ENCODE measurements around the gene CAPN1. TPM values are rescaled to one million over a fixed set of nuclear protein-coding genes. Genes with fewer than 3 reads are reported as not detected.

The CAPN1 gene
- total and polyA plus RNA-seq, 2 experiments from 2014 or later = 106 to 145 TPM

DNA sequence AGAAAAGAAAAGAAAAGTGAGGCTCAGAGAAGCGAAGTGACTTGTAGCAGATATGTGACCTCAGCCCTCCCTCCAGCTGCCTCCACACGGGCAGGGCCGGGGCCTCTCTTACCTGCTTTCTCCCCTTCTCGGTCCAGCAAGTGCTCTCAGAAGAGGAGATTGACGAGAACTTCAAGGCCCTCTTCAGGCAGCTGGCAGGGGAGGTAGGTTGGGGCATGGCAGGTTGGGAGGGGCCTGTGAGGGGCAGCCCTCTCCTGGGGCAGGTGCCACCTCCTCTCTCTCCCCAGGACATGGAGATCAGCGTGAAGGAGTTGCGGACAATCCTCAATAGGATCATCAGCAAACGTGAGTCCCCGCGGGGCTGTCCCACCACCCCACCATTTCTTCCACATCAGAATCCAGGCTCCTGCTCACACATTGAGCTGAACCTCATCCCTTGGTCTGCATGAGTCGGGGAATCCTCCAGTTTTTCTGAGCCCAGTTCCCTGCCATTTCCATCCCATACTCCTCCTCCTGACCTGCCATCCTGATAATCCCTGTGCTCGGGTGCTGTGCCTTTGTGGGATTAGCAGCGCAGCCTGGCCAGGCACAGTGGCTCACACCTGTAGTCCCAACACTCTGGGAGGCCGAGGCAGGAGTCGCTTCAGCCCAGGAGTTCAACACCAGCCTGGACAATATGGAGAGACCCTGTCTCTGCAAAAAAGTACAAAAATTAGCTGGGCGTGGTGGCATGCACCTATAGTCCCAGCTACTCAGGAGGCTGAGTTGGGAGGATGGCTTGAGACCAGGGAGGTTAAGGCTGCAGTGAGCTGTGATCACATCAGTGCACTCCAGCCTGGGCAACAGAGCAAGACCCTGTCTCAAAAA, 26.4 kb downstream of the CAPN1 start:
- Histone ChIP-seq H3K4me2 (ENCODE audit: unreplicated experiment) (no peak overlapping the region), H3K27ac (no peak overlapping the region), H2AFZ (no peak overlapping the region), H4K20me1 (ENCODE audit: insufficient read depth) (no peaks in the 10 kb centered on the region), H3F3A (ENCODE audit: insufficient read depth) (no peaks in the 10 kb centered on the region), H3K36me3 (ENCODE audit: low read depth) (peaks cover 7% of the 10 kb centered on the region; the same call in 1 of the 2 replicates), H3K4me3 (no peak overlapping the region), H3K4me1 (ENCODE audit: insufficient read depth) (no peaks in the 10 kb centered on the region), H3K79me2 (ENCODE audit: insufficient read depth) (no peaks in the 10 kb centered on the region), H3K9me3 (ENCODE audit: low read depth) (no peaks in the 10 kb centered on the region), H3K9ac (no peak overlapping the region), H3K9me2 (ENCODE audit: insufficient read depth) (no peaks in the 10 kb centered on the region), H3K27me3 (replicated peaks; ENCODE audit: insufficient read depth) (no peaks in the 10 kb centered on the region)
- 93% methylated on average over 15 to 16 of the region's 16 CpGs for whole genome bisulfite sequencing, 2 experiments (ENCODE audit: low coverage in 1 of 2, low lambda C conversion rate in 2 of 2, missing lambda C conversion rate in 2 of 2)
- no peak for DNase-seq
- TF ChIP-seq EZH2phosphoT487 (IDR thresholded peaks at IDR 0.05; ENCODE audit: insufficient read depth, low read depth) (no peak), EZH2 (IDR thresholded peaks at IDR 0.05; ENCODE audit: insufficient read depth, poor library complexity, severe bottlenecking) (no peak)
- in situ Hi-C loops (cut with MboI) = no loop called here

DNA sequence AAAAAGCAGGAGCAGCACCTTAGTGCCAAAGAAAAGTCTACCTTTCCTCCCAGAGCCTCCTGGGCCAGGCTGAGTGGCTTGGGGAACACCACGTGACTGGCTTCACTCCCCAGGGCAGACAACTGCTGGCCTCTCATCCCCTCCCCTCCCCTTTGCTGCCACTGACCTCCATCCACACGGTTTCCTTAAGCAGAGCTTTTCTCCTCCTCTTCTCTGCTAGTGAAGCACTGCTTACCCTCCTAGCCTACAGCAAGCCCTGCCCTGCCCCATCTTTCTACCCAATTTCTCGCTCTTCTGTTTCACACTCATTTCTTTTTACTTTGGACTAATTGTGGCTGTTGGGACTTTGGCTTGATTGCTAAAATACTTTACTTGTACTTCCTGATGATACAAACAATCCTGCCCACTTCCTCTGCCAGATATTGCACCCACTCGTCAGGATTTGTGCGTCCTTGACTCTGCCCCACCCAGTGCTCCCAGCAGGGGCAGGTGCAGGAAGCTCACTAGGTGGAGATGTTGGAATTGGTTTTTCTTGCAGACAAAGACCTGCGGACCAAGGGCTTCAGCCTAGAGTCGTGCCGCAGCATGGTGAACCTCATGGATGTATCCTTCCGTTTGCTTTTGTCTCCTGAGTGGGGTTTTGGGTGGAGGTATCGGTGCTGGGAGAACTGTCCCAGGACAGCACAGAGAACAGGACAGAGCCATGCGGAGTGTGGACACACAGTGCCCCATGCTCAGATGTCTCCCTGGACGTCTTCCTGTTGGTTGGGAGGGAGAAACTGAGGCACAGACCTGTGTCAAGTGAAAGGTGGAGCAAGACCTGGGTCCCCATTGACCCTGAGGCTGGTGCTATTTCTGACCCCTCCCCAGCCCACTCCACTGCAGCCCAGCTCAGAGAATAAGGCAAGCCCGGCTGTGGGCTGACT, 27.3 kb downstream of the CAPN1 start:
- H2AFZ ChIP-seq = no peak overlapping the region
- H3K27ac ChIP-seq = no peak overlapping the region
- H4K20me1 ChIP-seq (ENCODE audit: insufficient read depth) = no peaks in the 10 kb centered on the region
- H3K4me2 ChIP-seq (ENCODE audit: unreplicated experiment) = no peak overlapping the region
- no peaks in the 10 kb centered on the region for H3K9me2 ChIP-seq (ENCODE audit: insufficient read depth)
- H3F3A ChIP-seq (ENCODE audit: insufficient read depth) = no peaks in the 10 kb centered on the region
- 82 to 87% methylated on average over 13 of the region's 13 CpGs for WGBS, 2 experiments (ENCODE audit: low coverage in 1 of 2, low lambda C conversion rate in 2 of 2, missing lambda C conversion rate in 2 of 2)
- no peak for DNase-seq
- no peak overlapping the region for H3K4me3 ChIP-seq
- H3K27me3 ChIP-seq (replicated peaks; ENCODE audit: insufficient read depth) = no peaks in the 10 kb centered on the region
- no peaks in the 10 kb centered on the region for H3K79me2 ChIP-seq (ENCODE audit: insufficient read depth)
- H3K4me1 ChIP-seq (ENCODE audit: insufficient read depth) = no peaks in the 10 kb centered on the region
- no peak overlapping the region for H3K9ac ChIP-seq
- no peaks in the 10 kb centered on the region for H3K9me3 ChIP-seq (ENCODE audit: low read depth)
- no peak for TF ChIP-seq EZH2phosphoT487 (IDR thresholded peaks at IDR 0.05; ENCODE audit: insufficient read depth, low read depth)
- TF ChIP-seq EZH2 (IDR thresholded peaks at IDR 0.05; ENCODE audit: insufficient read depth, poor library complexity, severe bottlenecking) = no peak
- H3K36me3 ChIP-seq (ENCODE audit: low read depth) = peaks cover 7% of the 10 kb centered on the region; the same call in 1 of the 2 replicates
- in situ Hi-C loops (cut with MboI) = no loop called here

DNA sequence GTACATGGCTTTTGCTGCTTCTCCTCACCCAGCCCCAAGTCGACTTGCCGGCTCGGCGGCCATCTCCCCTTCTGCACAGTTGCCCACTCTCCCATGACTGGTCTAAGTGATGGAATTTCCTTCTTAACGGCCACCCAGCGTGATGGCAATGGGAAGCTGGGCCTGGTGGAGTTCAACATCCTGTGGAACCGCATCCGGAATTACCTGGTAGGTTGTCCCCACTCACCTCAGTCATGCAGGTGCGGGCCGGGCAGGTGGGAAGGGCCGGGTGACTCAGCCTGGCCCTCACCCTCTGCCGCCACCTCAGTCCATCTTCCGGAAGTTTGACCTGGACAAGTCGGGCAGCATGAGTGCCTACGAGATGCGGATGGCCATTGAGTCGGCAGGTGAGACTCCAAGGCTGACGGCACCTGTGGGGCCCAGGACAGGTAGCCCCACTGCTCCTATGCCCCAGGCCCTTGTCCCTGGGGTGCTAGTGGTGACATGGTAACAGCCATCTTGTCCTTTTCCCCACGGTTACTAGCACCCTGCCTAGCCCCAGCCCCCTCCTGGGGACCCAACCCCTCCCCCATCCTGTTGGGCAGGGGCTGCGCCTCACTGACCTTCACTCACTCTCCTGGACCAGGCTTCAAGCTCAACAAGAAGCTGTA, 28.1 kb downstream of the CAPN1 start:
- Histone ChIP-seq H3K27ac (no peak overlapping the region), H3K9me3 (ENCODE audit: low read depth) (no peaks in the 10 kb centered on the region), H3K36me3 (ENCODE audit: low read depth) (peaks cover 7% of the 10 kb centered on the region; the same call in 1 of the 2 replicates), H4K20me1 (ENCODE audit: insufficient read depth) (no peaks in the 10 kb centered on the region), H3K4me2 (ENCODE audit: unreplicated experiment) (no peak overlapping the region), H3K9ac (no peak overlapping the region), H3K4me1 (ENCODE audit: insufficient read depth) (no peaks in the 10 kb centered on the region), H2AFZ (no peak overlapping the region), H3K27me3 (replicated peaks; ENCODE audit: insufficient read depth) (no peaks in the 10 kb centered on the region), H3K4me3 (no peak overlapping the region), H3K9me2 (ENCODE audit: insufficient read depth) (no peaks in the 10 kb centered on the region), H3K79me2 (ENCODE audit: insufficient read depth) (no peaks in the 10 kb centered on the region), H3F3A (ENCODE audit: insufficient read depth) (peaks cover 7% of the 10 kb centered on the region)
- in situ Hi-C loops (cut with MboI) = no loop called here
- no peak for DNase-seq
- no peak for TF ChIP-seq EZH2 (IDR thresholded peaks at IDR 0.05; ENCODE audit: insufficient read depth, poor library complexity, severe bottlenecking)
- TF ChIP-seq EZH2phosphoT487 (IDR thresholded peaks at IDR 0.05; ENCODE audit: insufficient read depth, low read depth) = no peak
- 92 to 93% methylated on average over 19 to 20 of the region's 20 CpGs for WGBS, 2 experiments (ENCODE audit: low coverage in 1 of 2, low lambda C conversion rate in 2 of 2, missing lambda C conversion rate in 2 of 2)

DNA sequence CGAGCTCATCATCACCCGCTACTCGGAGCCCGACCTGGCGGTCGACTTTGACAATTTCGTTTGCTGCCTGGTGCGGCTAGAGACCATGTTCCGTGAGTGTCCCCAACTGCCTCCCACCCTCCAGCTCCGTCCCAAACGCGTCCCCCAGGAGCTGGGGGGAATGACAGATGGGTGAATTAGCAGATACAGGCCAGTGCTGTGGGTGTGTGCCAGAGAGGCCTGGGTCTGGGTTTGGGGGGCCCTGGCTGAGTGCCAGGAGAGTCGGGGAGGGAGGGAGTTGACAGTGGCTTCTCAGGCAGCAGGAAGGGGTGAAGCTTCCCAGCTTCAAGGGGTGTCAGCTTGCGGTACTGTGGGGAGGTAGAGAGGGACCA, 28.6 kb downstream of the CAPN1 start:
- H3K4me1 ChIP-seq (ENCODE audit: insufficient read depth) = no peaks in the 10 kb centered on the region
- no peaks in the 10 kb centered on the region for H4K20me1 ChIP-seq (ENCODE audit: insufficient read depth)
- DNase-seq = no peak
- H3K9me2 ChIP-seq (ENCODE audit: insufficient read depth) = no peaks in the 10 kb centered on the region
- H3K4me2 ChIP-seq (ENCODE audit: unreplicated experiment) = no peak overlapping the region
- H2AFZ ChIP-seq = no peak overlapping the region
- H3K4me3 ChIP-seq = no peak overlapping the region
- H3K9me3 ChIP-seq (ENCODE audit: low read depth) = no peaks in the 10 kb centered on the region
- no peak overlapping the region for H3K27ac ChIP-seq
- 69 to 76% methylated on average over 14 of the region's 14 CpGs for WGBS, 2 experiments (ENCODE audit: low coverage in 1 of 2, low lambda C conversion rate in 2 of 2, missing lambda C conversion rate in 2 of 2)
- peaks cover 9% of the 10 kb centered on the region for H3F3A ChIP-seq (ENCODE audit: insufficient read depth)
- no peaks in the 10 kb centered on the region for H3K27me3 ChIP-seq (replicated peaks; ENCODE audit: insufficient read depth)
- peaks cover 7% of the 10 kb centered on the region; the same call in 1 of the 2 replicates for H3K36me3 ChIP-seq (ENCODE audit: low read depth)
- TF ChIP-seq EZH2 (IDR thresholded peaks at IDR 0.05; ENCODE audit: insufficient read depth, poor library complexity, severe bottlenecking) (no peak), EZH2phosphoT487 (IDR thresholded peaks at IDR 0.05; ENCODE audit: insufficient read depth, low read depth) (no peak)
- H3K79me2 ChIP-seq (ENCODE audit: insufficient read depth) = no peaks in the 10 kb centered on the region
- in situ Hi-C loops (cut with MboI) = no loop called here
- H3K9ac ChIP-seq = no peak overlapping the region
